Medulla oblongata (tissue), 1 donor: ENCODE results near the gene EXOC1L.

Experiments used
- DNase-seq: peaks from one replicate; pipeline ENCODE4 v3.0.0-alpha.2; 2015; ENCODE audit errors: extremely low spot score

EXOC1L gene

GRCh38 chr4:55884093-55884850 is 64.7 kb downstream of the EXOC1L start:
- no peak for DNase-seq

- no peak for DNase-seq
Measured at GRCh38 chr4:55884851-55885219, 65.2 kb downstream of the EXOC1L start.
